ENCODE measurements around the gene ASCL2. TPM values are rescaled to one million over a fixed set of nuclear protein-coding genes. Genes with fewer than 3 reads are reported as not detected.

Gene ASCL2
- total RNA-seq, 1 donor from 2014 or later: not detected

DNA sequence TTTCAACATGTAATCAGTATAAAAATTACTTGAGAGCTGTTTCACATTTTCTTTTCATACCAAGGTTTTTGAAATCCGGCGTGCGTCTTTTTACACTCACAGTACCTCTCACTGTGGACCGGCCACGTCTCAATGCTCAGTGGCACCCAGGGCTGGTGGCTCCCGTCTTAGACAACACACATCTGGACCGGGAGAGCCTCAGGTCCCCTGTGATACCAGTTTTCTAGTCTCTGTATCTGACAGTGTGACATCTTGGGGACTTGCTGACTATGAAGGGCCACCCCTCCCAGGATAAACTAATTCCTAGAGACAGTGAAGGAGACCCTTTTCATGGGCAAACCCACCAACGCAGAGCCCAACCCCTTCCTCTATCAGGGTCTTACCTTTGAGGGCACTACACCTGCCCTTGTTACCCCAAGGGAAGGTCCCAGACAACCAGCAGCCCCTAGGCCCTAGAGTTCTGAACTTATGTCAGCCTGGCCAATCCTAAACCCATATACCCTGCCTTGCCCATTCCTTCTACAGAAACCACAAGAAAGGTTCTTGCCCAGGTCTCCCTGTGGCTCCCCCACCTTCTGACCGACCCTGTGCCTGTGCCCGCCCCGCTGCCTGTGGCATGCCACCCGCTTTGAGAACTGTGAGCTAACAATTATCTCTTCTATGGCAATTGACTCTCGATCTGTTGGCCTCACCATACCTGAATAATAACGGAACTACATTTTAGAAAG, 6.1 kb upstream of the ASCL2 start:
- DNase-seq (ENCODE audit: low spot score): no peak
- Histone ChIP-seq H3K4me3 (no peak overlapping the region), H3K9me3 (ENCODE audit: low read depth) (no peaks in the 10 kb centered on the region), H2AFZ (replicated peaks) (no peak overlapping the region), H3K27me3 (peaks cover 87% of the 10 kb centered on the region), H3F3A (ENCODE audit: low read depth) (no peaks in the 10 kb centered on the region), H4K20me1 (ENCODE audit: low read depth) (no peaks in the 10 kb centered on the region), H3K27ac (no peak overlapping the region), H3K9ac (no peak overlapping the region), H3K4me2 (no peak overlapping the region), H3K79me2 (ENCODE audit: low read depth) (no peaks in the 10 kb centered on the region), H3K36me3 (no peaks in the 10 kb centered on the region), H3K4me1 (no peaks in the 10 kb centered on the region)
- TF ChIP-seq, protein P1, sequence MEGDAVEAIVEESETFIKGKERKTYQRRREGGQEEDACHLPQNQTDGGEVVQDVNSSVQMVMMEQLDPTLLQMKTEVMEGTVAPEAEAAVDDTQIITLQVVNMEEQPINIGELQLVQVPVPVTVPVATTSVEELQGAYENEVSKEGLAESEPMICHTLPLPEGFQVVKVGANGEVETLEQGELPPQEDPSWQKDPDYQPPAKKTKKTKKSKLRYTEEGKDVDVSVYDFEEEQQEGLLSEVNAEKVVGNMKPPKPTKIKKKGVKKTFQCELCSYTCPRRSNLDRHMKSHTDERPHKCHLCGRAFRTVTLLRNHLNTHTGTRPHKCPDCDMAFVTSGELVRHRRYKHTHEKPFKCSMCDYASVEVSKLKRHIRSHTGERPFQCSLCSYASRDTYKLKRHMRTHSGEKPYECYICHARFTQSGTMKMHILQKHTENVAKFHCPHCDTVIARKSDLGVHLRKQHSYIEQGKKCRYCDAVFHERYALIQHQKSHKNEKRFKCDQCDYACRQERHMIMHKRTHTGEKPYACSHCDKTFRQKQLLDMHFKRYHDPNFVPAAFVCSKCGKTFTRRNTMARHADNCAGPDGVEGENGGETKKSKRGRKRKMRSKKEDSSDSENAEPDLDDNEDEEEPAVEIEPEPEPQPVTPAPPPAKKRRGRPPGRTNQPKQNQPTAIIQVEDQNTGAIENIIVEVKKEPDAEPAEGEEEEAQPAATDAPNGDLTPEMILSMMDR (IDR thresholded peaks at IDR 0.05): no peak
- no peak for TF ChIP-seq EZH2 (IDR thresholded peaks at IDR 0.05)
- TF ChIP-seq EZH2phosphoT487 (IDR thresholded peaks at IDR 0.05): no peak
- peaks cover 5% of the 10 kb centered on the region for H3K36me3 Mint-ChIP-seq
- peaks cover 19% of the 10 kb centered on the region for H3K9me3 Mint-ChIP-seq
- H3K4me1 Mint-ChIP-seq: no peaks in the 10 kb centered on the region
- peaks cover 36% of the 10 kb centered on the region for H3K27me3 Mint-ChIP-seq (ENCODE audit: insufficient read depth, low read depth)
- no peak overlapping the region for H3K4me3 Mint-ChIP-seq
- no peak overlapping the region for H3K27ac Mint-ChIP-seq

DNA sequence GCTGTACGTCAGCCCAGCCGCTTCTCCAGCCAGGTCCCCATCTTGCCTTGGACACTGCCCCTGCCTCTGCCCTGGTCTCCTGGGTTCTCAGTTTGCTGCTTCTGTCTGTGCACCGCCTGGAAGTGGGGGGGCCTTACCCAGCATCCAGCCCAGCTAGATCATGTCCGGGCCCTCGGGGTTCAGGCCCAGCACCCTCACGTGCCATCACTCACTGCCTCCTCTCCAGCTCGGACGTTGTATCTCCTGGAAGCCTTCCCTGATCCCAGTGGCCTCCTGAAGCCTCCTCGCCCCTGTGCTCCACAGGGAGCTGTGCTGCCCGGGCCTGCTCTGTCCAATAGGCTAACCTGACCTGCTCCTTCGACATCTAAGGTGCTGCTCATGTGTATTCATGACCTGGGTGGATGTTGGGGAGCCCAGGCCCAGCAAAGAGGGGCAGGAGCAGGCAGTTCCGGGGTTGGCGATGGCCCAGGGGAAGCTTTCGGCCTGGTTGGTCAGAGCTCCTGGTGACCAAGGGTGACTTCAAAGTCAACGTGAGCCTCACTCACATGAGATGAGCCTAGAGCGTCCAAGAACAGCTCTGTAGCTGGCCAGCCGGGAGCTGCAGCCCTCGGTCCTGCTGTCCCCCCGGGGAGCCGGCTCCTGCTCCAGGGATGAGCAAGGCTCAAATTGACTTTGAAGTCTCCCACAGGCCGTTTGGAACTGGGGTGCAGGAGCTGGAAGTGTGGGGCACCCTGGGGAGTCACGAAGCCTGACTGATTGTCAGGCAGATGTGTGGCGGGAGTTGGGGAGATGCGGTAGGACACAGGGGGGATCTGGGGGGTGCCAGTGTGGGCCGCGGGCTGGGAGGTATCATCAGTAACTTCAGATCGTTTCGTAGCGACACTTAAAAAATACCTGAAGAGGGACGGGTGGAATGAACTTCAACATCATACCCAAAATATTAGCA, 5.2 kb upstream of the ASCL2 start:
- Mint-ChIP-seq H3K9me3 (peaks cover 19% of the 10 kb centered on the region), H3K27ac (peak overlapping the region; percentile 53), H3K27me3 (ENCODE audit: insufficient read depth, low read depth) (peaks cover 38% of the 10 kb centered on the region), H3K4me1 (no peaks in the 10 kb centered on the region), H3K36me3 (peaks cover 5% of the 10 kb centered on the region), H3K4me3 (no peak overlapping the region)
- Histone ChIP-seq H2AFZ (replicated peaks) (no peak overlapping the region), H3F3A (ENCODE audit: low read depth) (no peaks in the 10 kb centered on the region), H3K4me3 (no peak overlapping the region), H3K36me3 (no peaks in the 10 kb centered on the region), H3K9me3 (ENCODE audit: low read depth) (no peaks in the 10 kb centered on the region), H3K4me1 (no peaks in the 10 kb centered on the region), H4K20me1 (ENCODE audit: low read depth) (no peaks in the 10 kb centered on the region), H3K27ac (no peak overlapping the region), H3K27me3 (peaks cover 88% of the 10 kb centered on the region), H3K4me2 (no peak overlapping the region), H3K79me2 (ENCODE audit: low read depth) (no peaks in the 10 kb centered on the region), H3K9ac (no peak overlapping the region)
- TF ChIP-seq, protein P1 (IDR thresholded peaks at IDR 0.05): no peak
- TF ChIP-seq EZH2 (IDR thresholded peaks at IDR 0.05) (no peak), EZH2phosphoT487 (IDR thresholded peaks at IDR 0.05) (no peak)
- no peak for DNase-seq (ENCODE audit: low spot score)

DNA sequence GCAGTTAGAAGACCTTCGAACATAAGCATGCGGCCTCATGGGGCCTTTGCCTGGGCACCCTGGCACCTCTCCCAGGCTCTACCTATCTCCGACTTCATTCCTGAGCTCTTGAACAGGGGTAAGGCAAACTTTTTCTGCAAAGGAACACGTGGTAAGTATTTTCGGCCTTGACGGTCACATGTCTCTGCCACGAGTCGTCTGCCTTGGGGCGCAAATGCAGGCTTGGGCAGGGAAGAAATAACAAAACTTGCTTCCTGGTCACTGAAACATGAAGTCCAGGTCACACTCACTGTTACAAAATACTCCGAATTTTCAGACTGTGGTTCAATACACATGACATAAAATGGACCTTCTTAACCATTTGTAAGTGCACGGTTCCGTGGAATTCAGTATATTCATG, 3.4 kb upstream of the ASCL2 start:
- Histone ChIP-seq H3K36me3 (no peaks in the 10 kb centered on the region), H3K27ac (no peak overlapping the region), H3K9ac (no peak overlapping the region), H3K79me2 (ENCODE audit: low read depth) (no peaks in the 10 kb centered on the region), H4K20me1 (ENCODE audit: low read depth) (no peaks in the 10 kb centered on the region), H3F3A (ENCODE audit: low read depth) (no peaks in the 10 kb centered on the region), H3K27me3 (peaks cover 100% of the 10 kb centered on the region), H3K9me3 (ENCODE audit: low read depth) (no peaks in the 10 kb centered on the region), H3K4me3 (no peak overlapping the region), H2AFZ (replicated peaks) (no peak overlapping the region), H3K4me2 (no peak overlapping the region), H3K4me1 (no peaks in the 10 kb centered on the region)
- no peaks in the 10 kb centered on the region for H3K4me1 Mint-ChIP-seq
- H3K36me3 Mint-ChIP-seq: peaks cover 2% of the 10 kb centered on the region
- peaks cover 8% of the 10 kb centered on the region for H3K9me3 Mint-ChIP-seq
- TF ChIP-seq EZH2 (IDR thresholded peaks at IDR 0.05) (no peak), EZH2phosphoT487 (IDR thresholded peaks at IDR 0.05) (no peak)
- TF ChIP-seq, protein P1 (IDR thresholded peaks at IDR 0.05): no peak
- peaks cover 43% of the 10 kb centered on the region for H3K27me3 Mint-ChIP-seq (ENCODE audit: insufficient read depth, low read depth)
- H3K4me3 Mint-ChIP-seq: no peak overlapping the region
- no peak overlapping the region for H3K27ac Mint-ChIP-seq
- DNase-seq (ENCODE audit: low spot score): no peak
